Measurements from ENCODE around the gene ZFYVE28.

ZFYVE28 gene

DNA sequence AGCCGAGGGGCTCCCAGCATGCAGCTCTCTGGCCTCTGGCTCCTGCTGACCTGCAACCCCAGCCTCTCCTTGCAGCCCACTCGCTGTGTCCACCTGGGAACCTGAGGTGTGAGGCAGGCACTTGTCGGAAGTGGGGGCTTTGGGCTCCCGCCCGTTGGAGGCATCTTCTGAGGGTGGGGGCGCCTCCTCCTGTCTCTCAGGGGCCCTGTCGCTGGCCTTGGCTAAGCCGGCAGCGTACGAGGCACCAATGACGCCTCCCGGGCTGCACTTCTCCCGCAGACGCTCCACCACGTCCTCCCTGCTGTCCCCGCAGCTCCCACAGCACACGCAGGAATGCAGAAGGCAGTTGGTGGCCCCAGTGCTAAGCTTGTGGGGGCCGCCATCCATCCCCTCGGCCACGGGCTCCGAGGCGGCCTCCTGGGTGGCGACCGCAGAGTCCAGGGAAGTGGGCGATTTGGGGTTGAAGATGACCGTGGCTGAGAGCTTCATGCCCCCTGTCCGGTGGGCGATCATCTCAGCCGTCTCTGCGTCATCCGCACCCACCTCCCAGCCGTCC lies 114.0 kb downstream of the ZFYVE28 start:
- no peak for DNase-seq (ENCODE audit: low read depth, low spot score)

GRCh38 chr4:2303686-2304320 lies 114.6 kb downstream of the ZFYVE28 start:
- no peak for DNase-seq (ENCODE audit: low read depth, low spot score)

GRCh38 chr4:2303121-2303685 lies 115.2 kb downstream of the ZFYVE28 start:
- no peak for DNase-seq (ENCODE audit: low read depth, low spot score)

GRCh38 chr4:2302387-2303119 lies 115.9 kb downstream of the ZFYVE28 start:
- no peak for DNase-seq (ENCODE audit: low read depth, low spot score)

DNA sequence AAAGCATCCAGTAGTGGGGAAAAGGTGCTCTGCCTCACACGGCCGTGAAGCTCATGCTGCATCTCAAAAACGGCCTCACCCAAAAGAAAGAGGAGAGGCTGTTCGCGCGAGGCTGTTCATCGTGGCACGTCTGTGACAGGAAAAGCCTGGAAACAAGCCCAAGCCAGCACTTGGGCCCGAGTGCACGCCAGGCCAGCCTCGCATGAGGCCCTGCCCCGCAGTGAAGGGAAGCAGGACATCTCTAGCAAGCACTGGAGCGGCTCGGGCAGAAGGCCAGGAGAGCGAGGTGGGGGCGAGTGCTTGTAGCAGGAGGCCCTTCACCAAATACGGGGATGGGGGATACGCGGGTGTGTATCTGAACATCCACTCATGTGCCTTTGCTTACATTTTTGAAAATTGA lies 116.6 kb downstream of the ZFYVE28 start:
- DNase-seq (ENCODE audit: low read depth, low spot score), result no peak

- DNase-seq (ENCODE audit: low read depth, low spot score), result no peak
These were observed 117.2 kb downstream of the ZFYVE28 start for GRCh38 chr4:2301225-2301642.

GRCh38 chr4:2300431-2301224 lies 117.8 kb downstream of the ZFYVE28 start:
- no peak for DNase-seq (ENCODE audit: low read depth, low spot score)

DNA sequence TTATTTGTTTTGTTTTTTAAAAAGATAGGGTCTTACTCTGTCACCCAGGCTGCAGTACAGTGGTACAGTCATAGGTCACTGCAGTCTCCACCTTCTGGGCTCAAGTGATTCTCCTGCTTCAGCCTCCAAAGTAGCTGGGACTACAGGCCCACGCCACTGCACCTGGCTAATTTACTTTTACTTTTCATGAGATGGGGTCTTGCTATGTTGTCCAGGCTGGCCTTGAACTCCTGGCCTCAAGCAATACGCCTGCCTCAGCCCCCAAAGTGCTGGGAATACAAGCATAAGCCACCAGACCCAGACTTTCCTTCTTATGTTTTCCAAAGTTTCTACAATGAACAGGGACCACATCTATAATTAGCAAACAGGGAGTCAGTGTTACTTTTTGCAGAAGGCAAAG lies 118.7 kb downstream of the ZFYVE28 start:
- DNase-seq (ENCODE audit: low read depth, low spot score), result no peak

- no peak for DNase-seq (ENCODE audit: low read depth, low spot score)
These were observed 119.9 kb downstream of the ZFYVE28 start for GRCh38 chr4:2298532-2298991.

DNA sequence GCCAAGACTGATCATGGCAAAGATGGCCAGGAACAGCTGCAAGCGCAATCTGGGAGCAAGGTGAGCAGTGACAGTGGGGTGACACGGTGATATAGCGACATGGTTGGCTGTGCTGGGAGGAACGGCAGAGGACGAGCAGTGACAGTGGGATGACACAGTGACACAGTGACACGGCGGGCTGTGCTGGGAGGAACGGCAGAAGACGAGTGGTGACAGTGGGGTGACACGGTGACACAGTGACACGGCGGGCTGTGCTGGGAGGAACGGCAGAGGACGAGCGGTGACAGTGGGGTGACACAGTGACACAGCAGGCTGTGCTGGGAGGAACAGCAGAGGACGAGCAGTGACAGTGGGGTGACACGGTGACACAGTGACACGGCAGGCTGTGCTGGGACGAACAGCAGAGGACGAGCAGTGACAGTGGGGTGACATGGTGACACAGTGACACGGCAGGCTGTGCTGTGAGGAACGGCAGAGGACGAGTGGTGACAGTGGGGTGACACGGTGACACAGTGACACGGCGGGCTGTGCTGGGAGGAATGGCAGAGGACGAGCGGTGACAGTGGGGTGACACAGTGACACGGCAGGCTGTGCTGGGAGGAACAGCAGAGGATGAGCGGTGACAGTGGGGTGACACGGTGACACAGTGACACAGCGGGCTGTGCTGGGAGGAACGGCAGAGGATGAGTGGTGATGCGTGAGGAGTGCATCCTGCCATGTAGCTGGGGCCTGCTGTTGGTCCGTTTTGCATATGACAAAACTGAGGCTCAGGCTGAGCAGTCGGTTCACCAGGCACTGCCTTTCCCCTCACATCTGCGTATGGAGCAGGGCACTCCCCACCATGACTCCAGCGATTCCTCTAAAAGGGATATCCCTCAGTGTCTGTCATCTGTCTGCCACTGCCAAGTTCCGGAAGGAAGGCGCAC lies 120.6 kb downstream of the ZFYVE28 start:
- DNase-seq (ENCODE audit: low read depth, low spot score), result no peak

- no peak for DNase-seq (ENCODE audit: low read depth, low spot score)
These were observed 121.5 kb downstream of the ZFYVE28 start for GRCh38 chr4:2296631-2297601.

GRCh38 chr4:2295900-2296442 lies 122.5 kb downstream of the ZFYVE28 start:
- no peak for DNase-seq (ENCODE audit: low read depth, low spot score)

- DNase-seq (ENCODE audit: low read depth, low spot score), result no peak
These were observed 122.9 kb downstream of the ZFYVE28 start for GRCh38 chr4:2295500-2295899.

DNA sequence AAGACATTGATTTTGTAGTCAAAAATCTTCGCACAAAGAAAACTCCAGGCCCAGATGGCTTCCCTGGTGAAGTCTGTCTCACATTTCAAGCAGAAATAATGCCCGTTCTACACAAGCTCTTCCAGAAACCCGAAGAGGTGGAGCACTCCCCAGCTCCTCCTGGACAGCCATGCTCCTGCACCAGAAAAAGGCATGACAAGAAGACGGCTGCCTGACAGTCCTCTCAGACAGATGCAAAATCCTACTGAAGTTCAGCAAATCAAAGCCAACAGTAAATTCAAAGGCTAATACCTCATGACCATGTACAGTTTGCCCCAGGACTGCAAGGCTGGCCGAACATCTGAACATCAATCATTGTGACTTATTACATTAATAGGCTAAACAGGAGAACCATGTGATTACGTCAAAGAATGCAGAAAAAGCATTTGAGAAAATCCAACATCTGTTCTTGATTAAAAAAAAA lies 125.8 kb downstream of the ZFYVE28 start:
- DNase-seq (ENCODE audit: low read depth, low spot score), result no peak

GRCh38 chr4:2291705-2292645 lies 126.5 kb downstream of the ZFYVE28 start:
- no peak for DNase-seq (ENCODE audit: low read depth, low spot score)

GRCh38 chr4:2290974-2291704 lies 127.3 kb downstream of the ZFYVE28 start:
- DNase-seq (ENCODE audit: low read depth, low spot score), result no peak

DNA sequence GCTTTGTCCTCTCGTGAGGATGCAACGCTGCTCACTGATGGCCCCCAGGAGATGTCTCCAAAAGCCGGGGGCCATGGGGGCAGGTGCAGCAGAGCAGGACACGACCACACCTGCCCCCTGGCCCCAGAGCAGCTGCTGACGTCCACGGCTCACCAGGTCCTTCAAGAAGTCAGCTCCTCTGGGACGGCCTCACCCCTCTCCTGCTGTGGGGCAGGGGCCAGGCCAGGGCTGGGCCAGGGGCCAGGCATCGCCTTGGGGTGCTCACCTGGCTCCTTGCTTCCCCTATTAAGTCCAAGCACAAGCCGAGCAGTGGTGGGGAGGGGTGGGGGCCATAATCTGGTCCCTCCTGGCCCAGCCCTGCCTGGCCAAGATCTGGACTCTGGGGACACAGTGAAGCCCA lies 128.0 kb downstream of the ZFYVE28 start:
- DNase-seq (ENCODE audit: low read depth, low spot score), result no peak

Data from iPS DF 19.7 (cell line).